Bone marrow (tissue), 2 donors: ENCODE results near the gene SEMG1.
A peak's percentile ranks its signal among the peaks of the same experiment; 100 is the strongest.

ENCODE experiments used
- DNase-seq, 2 donors: peaks; one replicate each; lab custom pipeline; 2025; lab: John Stamatoyannopoulos, UW

SEMG1 gene

DNA sequence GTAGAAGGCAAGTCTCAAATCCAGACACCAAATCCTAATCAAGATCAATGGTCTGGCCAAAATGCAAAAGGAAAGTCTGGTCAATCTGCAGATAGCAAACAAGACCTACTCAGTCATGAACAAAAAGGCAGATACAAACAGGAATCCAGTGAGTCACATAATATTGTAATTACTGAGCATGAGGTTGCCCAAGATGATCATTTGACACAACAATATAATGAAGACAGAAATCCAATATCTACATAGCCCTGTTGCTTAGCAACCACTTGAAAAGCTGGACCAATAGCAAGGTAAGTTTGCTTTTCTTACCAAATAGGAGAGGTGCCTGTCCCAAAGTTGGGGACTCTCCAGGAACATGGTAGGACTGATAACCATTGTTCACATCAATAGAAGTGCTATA, 16.3 kb downstream of the SEMG1 start:
- DNase-seq: no peak

GRCh38 chr20:45226287-45226686, 19.5 kb downstream of the SEMG1 start:
- DNase-seq: no peak

- no peak for DNase-seq
Observed at GRCh38 chr20:45229264-45230056, 22.6 kb downstream of the SEMG1 start.

GRCh38 chr20:45230631-45231030, 23.8 kb downstream of the SEMG1 start:
- DNase-seq: no peak

- DNase-seq: no peak
Observed at GRCh38 chr20:45235995-45236394, 29.2 kb downstream of the SEMG1 start.

DNA sequence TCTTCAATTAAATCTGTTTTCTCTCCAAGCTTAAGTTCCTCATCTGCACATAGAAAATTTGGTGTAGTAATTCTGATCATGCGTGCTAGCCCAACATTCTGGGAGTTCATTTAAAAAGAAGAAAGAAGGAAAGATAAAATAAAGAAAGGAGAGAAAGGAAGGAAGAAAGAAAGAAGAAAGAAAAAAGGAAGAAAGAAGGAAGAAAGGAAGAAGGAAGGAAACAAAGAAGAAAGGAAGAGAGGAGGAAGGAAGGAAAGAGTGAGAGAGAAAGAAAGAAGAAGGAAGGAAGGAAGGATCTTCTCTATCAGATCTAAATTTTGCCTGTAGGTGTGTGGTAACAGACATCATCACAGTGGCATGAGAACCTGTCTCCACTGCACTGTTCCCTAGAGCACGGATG, 31.3 kb downstream of the SEMG1 start:
- DNase-seq: no peak

- DNase-seq: no peak
Observed at GRCh38 chr20:45246109-45246508, 39.3 kb downstream of the SEMG1 start.

DNA sequence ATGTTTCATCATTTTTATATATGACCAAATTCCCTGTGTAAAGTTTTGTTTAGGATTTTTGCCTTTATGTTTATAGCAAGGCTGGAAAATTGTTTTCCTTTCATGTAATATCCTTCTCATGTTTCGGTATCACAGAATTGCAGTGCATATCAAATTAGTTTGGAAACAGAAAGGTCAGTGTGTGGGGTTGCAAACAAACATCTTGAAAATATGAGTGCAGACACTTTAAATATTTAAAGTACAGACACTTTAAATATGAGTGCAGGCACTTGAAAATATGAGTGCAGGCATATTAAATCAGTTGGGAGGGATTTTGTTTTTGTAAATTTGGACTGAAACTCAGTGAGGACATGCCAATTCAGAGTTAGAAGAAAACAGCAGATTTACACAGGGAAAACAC, 41.0 kb downstream of the SEMG1 start:
- no peak for DNase-seq

DNA sequence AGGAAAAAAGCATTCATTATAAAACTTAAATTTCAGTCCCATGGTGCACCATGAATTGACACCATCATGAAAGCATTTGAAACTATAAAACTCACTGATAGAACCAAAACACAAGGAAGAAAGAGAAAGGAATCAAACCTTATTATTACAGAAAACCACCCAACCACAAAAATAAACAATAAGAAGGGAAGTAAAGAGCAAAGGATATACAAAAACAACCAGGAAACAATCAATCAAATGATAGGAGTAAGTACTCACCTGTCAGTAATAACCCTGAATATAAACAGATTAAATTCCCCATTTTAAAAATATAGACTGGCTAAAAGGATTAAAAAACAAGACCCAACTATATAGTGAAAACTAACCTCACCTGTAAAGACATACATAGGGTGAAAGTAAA, 41.8 kb downstream of the SEMG1 start:
- no peak for DNase-seq

DNA sequence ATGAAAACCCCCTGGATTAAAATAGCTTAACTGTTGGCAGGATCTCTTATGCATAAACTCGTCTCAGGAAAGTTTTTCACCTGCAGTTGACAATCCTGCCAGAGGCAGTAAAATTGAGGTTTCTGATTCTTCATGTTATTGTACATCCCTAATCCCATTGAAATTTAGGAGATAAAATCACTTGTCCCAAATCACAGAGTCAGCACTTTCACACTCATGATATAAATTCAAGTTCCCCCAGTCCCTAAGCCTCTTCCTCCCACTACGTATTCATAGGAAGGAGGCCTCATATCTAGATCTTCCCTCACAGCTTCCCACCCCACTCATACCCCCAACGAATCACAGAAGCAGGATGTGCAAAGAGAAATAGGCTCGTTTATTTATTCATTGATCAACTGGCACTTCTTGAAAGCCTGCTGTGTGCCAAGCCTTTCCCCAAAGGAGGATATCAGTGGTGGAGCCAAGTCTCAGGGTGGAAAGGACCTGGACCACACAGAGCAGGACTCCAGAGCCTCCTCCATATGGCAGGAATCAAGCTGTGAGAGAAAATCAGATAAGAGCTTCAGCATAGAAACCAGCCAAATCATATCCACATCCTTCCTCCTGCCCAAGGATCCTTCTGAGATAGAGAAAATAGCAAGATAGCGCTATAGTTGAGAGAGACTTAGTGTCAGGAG, 45.2 kb downstream of the SEMG1 start:
- DNase-seq: no peak

GRCh38 chr20:45253261-45253660, 46.4 kb downstream of the SEMG1 start:
- no peak for DNase-seq

DNA sequence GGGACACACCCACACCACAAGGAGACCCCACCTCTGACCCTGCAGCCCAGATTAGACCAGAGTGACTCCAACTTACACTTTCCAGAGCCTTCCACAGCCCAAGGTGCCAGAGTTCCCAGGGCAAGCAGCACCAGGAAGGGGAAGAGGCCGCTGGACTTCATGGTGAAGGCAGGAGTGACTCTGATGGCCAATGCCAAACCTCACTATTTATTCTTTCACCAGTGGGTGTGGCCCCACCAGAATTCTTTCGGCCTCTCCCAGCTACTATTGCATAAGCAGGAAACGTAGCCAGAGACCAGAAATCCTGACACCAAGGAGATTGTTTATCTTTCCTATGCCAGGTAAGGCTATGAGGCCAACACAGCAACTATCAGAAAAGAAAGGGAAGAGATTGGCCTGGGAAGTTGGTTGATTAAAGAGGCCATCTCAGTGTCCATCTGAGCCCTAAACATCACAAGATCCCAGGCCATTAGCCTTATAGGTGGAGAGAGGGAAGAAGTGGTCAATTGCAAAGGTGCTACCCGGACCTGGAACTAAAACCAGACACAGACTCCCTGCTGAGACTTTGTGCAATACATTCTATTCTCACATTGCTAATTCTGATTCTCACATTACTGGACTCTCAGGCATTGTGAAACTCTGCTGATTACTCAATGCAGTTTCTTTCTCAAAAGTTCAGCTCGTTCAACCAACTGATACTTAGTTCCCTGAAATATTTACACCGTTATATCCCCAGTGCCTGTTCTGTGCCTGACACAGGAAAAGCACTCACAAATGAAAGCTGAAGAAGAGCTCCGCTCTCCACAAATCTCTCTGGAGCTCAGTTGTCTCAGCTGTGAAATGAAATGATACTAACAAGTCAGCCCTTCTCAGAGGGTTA, 47.8 kb downstream of the SEMG1 start, which contains the start of gene SLPI:
Gene SLPI, minus strand, starts transcription at position 182 of the 880 bp plus-strand sequence. Its CDS starts 21 bp downstream, at position 161.
- DNase-seq: peak in 1 of 2 donors; percentile 17

DNA sequence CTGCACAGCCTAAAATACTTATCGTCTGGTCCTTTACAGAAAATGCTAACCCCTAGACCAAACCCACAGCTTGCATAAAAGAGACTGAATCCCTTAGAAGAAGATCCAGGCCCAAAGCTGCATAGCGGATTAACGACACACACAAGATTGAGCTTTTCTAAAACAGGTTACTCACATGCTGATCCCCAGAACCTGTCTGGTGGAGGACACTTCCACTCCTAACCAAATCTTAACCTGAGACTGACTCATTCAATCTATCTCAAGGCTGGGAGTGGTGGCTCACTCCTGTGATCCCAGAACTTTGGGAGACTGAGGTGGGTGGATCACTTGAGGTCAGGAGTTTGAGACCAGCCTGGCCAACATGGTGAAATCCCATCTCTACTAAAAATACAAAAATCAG, 50.3 kb downstream of the SEMG1 start:
- no peak for DNase-seq

DNA sequence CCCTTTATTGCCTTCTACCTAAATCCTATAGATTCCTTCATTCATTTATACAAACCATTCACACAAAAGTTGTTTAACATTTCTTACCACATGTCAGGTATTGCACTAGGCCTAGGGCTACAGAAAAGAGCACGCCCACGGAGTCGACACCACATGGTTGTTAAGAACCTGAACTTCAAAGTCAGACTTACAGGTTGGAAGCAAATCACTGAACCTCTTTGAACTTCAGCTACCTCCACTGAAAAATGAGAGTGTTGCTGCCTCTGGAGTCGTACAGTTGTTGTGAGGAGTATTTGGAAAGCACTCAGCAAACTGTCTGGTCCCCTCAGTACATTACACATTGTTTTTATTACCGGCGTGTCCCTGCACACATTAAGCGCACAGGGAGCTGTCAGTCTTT, 50.9 kb downstream of the SEMG1 start:
- no peak for DNase-seq

GRCh38 chr20:45258259-45258658, 51.4 kb downstream of the SEMG1 start:
- no peak for DNase-seq

- DNase-seq: no peak
Observed at GRCh38 chr20:45258664-45259063, 51.8 kb downstream of the SEMG1 start.
